Measurements from ENCODE around the gene LAMA3. TPM values are rescaled to one million over a fixed set of nuclear protein-coding genes. Genes with fewer than 3 reads are reported as not detected.

The LAMA3 gene
- total RNA-seq, 1 experiment from 2014 or later: 207 TPM

- BruUV-seq (replicated peaks): no TSS peak
- TF ChIP-seq CTCF (IDR thresholded peaks at IDR 0.05; ENCODE audit: unreplicated experiment): no peak
- no peak overlapping the region for H3K4me3 Mint-ChIP-seq (ENCODE audit: low read depth, unreplicated experiment)
- no peak for DNase-seq
- H3K9me3 Mint-ChIP-seq (ENCODE audit: low read depth, unreplicated experiment): no peaks in the 10 kb centered on the region
- peaks cover 34% of the 10 kb centered on the region for H3K4me1 Mint-ChIP-seq (ENCODE audit: low read depth, unreplicated experiment)
- no peaks in the 10 kb centered on the region for H3K27me3 Mint-ChIP-seq (ENCODE audit: unreplicated experiment)
- peaks cover 73% of the 10 kb centered on the region for H3K36me3 Mint-ChIP-seq (ENCODE audit: insufficient read depth, unreplicated experiment)
- CTCF ChIA-PET: no interaction called here
- intact Hi-C loops (cut with micrococcal nuclease; ENCODE audit: unreplicated experiment): no loop called here
- no peak overlapping the region for H3K27ac Mint-ChIP-seq (ENCODE audit: unreplicated experiment)
Measured at GRCh38 chr18:23879126-23879525, 189.9 kb downstream of the LAMA3 start.

- peaks cover 72% of the 10 kb centered on the region for H3K36me3 Mint-ChIP-seq (ENCODE audit: insufficient read depth, unreplicated experiment)
- DNase-seq: no peak
- H3K9me3 Mint-ChIP-seq (ENCODE audit: low read depth, unreplicated experiment): no peaks in the 10 kb centered on the region
- peaks cover 38% of the 10 kb centered on the region for H3K4me1 Mint-ChIP-seq (ENCODE audit: low read depth, unreplicated experiment)
- H3K27me3 Mint-ChIP-seq (ENCODE audit: unreplicated experiment): no peaks in the 10 kb centered on the region
- BruUV-seq (replicated peaks): no TSS peak
- TF ChIP-seq CTCF (IDR thresholded peaks at IDR 0.05; ENCODE audit: unreplicated experiment): no peak
- CTCF ChIA-PET: no interaction called here
- no peak overlapping the region for H3K27ac Mint-ChIP-seq (ENCODE audit: unreplicated experiment)
- intact Hi-C loops (cut with micrococcal nuclease; ENCODE audit: unreplicated experiment): no loop called here
- H3K4me3 Mint-ChIP-seq (ENCODE audit: low read depth, unreplicated experiment): no peak overlapping the region
Measured at GRCh38 chr18:23879544-23879943, 190.3 kb downstream of the LAMA3 start.

- Mint-ChIP-seq H3K27ac (ENCODE audit: unreplicated experiment) (no peak overlapping the region), H3K4me1 (ENCODE audit: low read depth, unreplicated experiment) (peaks cover 43% of the 10 kb centered on the region), H3K4me3 (ENCODE audit: low read depth, unreplicated experiment) (no peak overlapping the region), H3K36me3 (ENCODE audit: insufficient read depth, unreplicated experiment) (peaks cover 72% of the 10 kb centered on the region), H3K27me3 (ENCODE audit: unreplicated experiment) (no peaks in the 10 kb centered on the region), H3K9me3 (ENCODE audit: low read depth, unreplicated experiment) (no peaks in the 10 kb centered on the region)
- CTCF ChIA-PET: no interaction called here
- no peak for TF ChIP-seq CTCF (IDR thresholded peaks at IDR 0.05; ENCODE audit: unreplicated experiment)
- intact Hi-C loops (cut with micrococcal nuclease; ENCODE audit: unreplicated experiment): no loop called here
- no TSS peak for BruUV-seq (replicated peaks)
- DNase-seq: no peak
Measured at GRCh38 chr18:23879966-23880565, 190.8 kb downstream of the LAMA3 start.

- Mint-ChIP-seq H3K27me3 (ENCODE audit: unreplicated experiment) (no peaks in the 10 kb centered on the region), H3K36me3 (ENCODE audit: insufficient read depth, unreplicated experiment) (peaks cover 69% of the 10 kb centered on the region), H3K4me1 (ENCODE audit: low read depth, unreplicated experiment) (peaks cover 39% of the 10 kb centered on the region), H3K4me3 (ENCODE audit: low read depth, unreplicated experiment) (no peak overlapping the region), H3K27ac (ENCODE audit: unreplicated experiment) (no peak overlapping the region), H3K9me3 (ENCODE audit: low read depth, unreplicated experiment) (no peaks in the 10 kb centered on the region)
- CTCF ChIA-PET: no interaction called here
- TF ChIP-seq CTCF (IDR thresholded peaks at IDR 0.05; ENCODE audit: unreplicated experiment): no peak
- BruUV-seq (replicated peaks): no TSS peak
- intact Hi-C loops (cut with micrococcal nuclease; ENCODE audit: unreplicated experiment): no loop called here
- no peak for DNase-seq
Measured at GRCh38 chr18:23880931-23881617, 191.8 kb downstream of the LAMA3 start.
